Fibroblast of the aortic adventitia (primary cell): ENCODE results near the gene SLC16A1. TPM values are rescaled to one million over a fixed set of nuclear protein-coding genes. Genes with fewer than 3 reads are reported as not detected.
A peak's percentile ranks its signal among the peaks of the same experiment; 100 is the strongest.
"Not testable (repeated sequence)": the region's sequence is repeated elsewhere in the genome, so short reads cannot be mapped to it uniquely, and the experiment has no call there.

Experiments used
- DNase-seq: peaks from one replicate; pipeline ENCODE4 v3.0.0-alpha.2; 2010; ENCODE audit warnings: low read depth
- H3K4me3 ChIP-seq: 2 replicates; pipeline ENCODE4 v1.5.1; 2011; ENCODE audit warnings: low read depth, mild to moderate bottlenecking, control low read depth, low read length, moderate library complexity
- CTCF ChIP-seq: IDR thresholded peaks from 2 replicates; pipeline ENCODE4 v1.5.1; 2011; ENCODE audit warnings: mild to moderate bottlenecking, low read length, control low read depth, inconsistent platforms; ENCODE audit not compliant: insufficient read depth
- total RNA-seq: library from RNA; depleted of rRNA; stranded (reverse); fragments of >200 nt; gene quantifications from 2 replicates; pipeline ENCODE4 v1.2.3, GENCODE V29; 2012; ENCODE audit warnings: low replicate concordance

Gene SLC16A1
- total RNA-seq, 1 donor, result 71.9 TPM

GRCh38 chr1:112982853-112983536 is 27.0 kb upstream of the SLC16A1 start:
- DNase-seq, result no peak
- no peak overlapping the region for H3K4me3 ChIP-seq
- no peak for TF ChIP-seq CTCF

GRCh38 chr1:112982328-112982727 is 26.3 kb upstream of the SLC16A1 start:
- TF ChIP-seq CTCF, result no peak
- no peak for DNase-seq
- H3K4me3 ChIP-seq, result no peak overlapping the region

GRCh38 chr1:112981834-112982233 is 25.8 kb upstream of the SLC16A1 start:
- not testable (repeated sequence) for H3K4me3 ChIP-seq, DNase-seq

GRCh38 chr1:112981426-112981825 is 25.4 kb upstream of the SLC16A1 start:
- no peak overlapping the region for H3K4me3 ChIP-seq
- no peak for TF ChIP-seq CTCF
- no peak for DNase-seq

GRCh38 chr1:112975336-112975735 is 19.3 kb upstream of the SLC16A1 start:
- peak; percentile 27 for DNase-seq
- H3K4me3 ChIP-seq, result no peak overlapping the region
- no peak for TF ChIP-seq CTCF

- no peak overlapping the region for H3K4me3 ChIP-seq
- no peak for DNase-seq
- no peak for TF ChIP-seq CTCF
These were observed 18.6 kb upstream of the SLC16A1 start for GRCh38 chr1:112974646-112975045.

GRCh38 chr1:112973788-112974187 is 17.8 kb upstream of the SLC16A1 start:
- no peak for DNase-seq
- H3K4me3 ChIP-seq, result no peak overlapping the region
- TF ChIP-seq CTCF, result no peak
